Lower leg skin (tissue), 3 donors: ENCODE results near the gene NFASC.

Experiments
- POLR2A ChIP-seq, 2 donors: fragments of 450-650 bp; IDR thresholded peaks; one replicate each; pipeline ENCODE4 v1.6.1; 2016 to 2017; ENCODE audit warnings: antibody characterized with exemption in 2 of 2, mild to moderate bottlenecking in 1 of 2, moderate library complexity in 1 of 2
- TF ChIP-seq, protein P1 (sequence below), 3 donors: fragments of 450-650 bp; IDR thresholded peaks; one replicate each; pipeline ENCODE4 v1.5.1; 2016; ENCODE audit warnings: antibody characterized with exemption in 3 of 3, mild to moderate bottlenecking in 3 of 3, moderate library complexity in 2 of 3

DNA sequence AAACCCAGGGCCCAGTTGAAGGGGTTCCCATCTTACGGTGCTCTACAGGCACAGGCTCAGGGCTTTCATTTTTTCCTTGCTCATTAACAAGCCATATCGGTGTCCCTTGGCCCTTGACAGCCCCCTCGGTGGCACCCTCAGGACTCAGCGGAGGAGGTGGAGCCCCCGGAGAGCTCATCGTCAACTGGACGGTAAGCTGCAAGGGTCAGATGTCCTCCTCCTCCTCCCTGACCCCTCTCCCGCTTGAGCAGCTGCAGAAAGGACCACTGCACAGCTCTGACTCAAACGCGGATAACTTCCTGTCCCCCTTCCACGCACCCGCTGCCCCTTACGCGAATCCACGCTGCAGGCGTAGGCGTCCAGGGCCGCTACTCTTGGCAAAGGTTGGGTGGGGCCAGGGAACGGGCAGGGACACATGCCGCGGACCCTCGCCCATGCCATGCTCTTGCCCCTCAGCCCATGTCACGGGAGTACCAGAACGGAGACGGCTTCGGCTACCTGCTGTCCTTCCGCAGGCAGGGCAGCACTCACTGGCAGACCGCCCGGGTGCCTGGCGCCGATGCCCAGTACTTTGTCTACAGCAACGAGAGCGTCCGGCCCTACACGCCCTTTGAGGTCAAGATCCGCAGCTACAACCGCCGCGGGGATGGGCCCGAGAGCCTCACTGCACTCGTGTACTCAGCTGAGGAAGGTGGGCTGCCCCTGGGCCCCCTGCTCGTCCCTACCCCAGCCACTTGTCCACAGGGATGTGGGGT, 198.9 kb downstream of the NFASC start:
- TF ChIP-seq, protein P1, sequence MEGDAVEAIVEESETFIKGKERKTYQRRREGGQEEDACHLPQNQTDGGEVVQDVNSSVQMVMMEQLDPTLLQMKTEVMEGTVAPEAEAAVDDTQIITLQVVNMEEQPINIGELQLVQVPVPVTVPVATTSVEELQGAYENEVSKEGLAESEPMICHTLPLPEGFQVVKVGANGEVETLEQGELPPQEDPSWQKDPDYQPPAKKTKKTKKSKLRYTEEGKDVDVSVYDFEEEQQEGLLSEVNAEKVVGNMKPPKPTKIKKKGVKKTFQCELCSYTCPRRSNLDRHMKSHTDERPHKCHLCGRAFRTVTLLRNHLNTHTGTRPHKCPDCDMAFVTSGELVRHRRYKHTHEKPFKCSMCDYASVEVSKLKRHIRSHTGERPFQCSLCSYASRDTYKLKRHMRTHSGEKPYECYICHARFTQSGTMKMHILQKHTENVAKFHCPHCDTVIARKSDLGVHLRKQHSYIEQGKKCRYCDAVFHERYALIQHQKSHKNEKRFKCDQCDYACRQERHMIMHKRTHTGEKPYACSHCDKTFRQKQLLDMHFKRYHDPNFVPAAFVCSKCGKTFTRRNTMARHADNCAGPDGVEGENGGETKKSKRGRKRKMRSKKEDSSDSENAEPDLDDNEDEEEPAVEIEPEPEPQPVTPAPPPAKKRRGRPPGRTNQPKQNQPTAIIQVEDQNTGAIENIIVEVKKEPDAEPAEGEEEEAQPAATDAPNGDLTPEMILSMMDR (IDR thresholded peaks at IDR 0.05), result no peak
- TF ChIP-seq POLR2A (IDR thresholded peaks at IDR 0.05), result no peak
